ENCODE measurements around the gene TST.

- TF ChIP-seq CTCF (IDR thresholded peaks at IDR 0.05) (no peak), POLR2A (IDR thresholded peaks at IDR 0.05) (no peak)
Observed at GRCh38 chr22:36963302-36963701, 55.9 kb downstream of the TST start.

Measured in heart left ventricle (tissue), 13 donors.